SKM-1 treated with dmso at 0.1 percent for 144 hours (cell line): ENCODE results near the gene DNAJB11.
"Not testable (repeated sequence)": the region's sequence is repeated elsewhere in the genome, so short reads cannot be mapped to it uniquely, and the experiment has no call there.

Experiments used
- DNase-seq: peaks from one replicate; lab custom pipeline; 2025; ENCODE audit not compliant: unreplicated experiment; lab: John Stamatoyannopoulos, UW

Gene DNAJB11

DNA sequence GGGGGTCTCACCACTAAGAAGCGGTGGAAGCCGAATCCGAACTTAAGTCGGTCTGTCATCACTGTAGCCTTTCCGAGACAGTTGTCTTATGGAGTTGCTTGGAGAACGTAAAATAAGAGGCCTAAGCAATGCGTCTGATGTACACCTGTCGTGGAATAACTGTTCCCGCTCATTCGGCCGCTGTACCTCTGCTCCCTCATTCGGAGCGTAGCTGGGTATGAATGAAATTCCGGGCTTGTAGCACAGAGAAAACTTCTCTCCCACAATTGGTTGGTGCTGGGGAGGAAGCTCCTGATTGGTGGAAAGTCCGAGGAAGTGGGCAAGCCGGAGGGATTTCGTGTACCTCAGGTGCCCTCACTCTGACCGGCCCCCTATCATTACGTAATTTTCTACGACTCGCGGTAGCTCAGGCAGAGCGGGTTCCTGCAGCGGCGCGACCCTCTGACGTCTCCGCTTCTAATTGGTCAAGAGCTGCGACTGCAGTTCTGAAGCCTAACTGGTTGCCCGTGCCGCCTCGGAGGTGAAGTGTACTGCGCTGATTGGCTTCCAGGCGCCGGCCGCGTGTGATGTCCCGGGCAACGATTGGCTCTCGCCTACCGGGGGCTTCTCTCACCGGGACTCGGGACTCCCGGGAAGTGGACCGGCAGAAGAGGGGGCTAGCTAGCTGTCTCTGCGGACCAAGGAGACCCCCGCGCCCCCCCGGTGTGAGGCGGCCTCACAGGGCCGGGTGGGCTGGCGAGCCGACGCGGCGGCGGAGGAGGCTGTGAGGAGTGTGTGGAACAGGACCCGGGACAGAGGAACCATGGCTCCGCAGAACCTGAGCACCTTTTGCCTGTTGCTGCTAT is at the start of gene DNAJB11:
Gene DNAJB11, plus strand, starts transcription at position 625 of the 845 bp plus-strand sequence. Its CDS starts 178 bp downstream, at position 803.
- peak; percentile 99 for DNase-seq

DNA sequence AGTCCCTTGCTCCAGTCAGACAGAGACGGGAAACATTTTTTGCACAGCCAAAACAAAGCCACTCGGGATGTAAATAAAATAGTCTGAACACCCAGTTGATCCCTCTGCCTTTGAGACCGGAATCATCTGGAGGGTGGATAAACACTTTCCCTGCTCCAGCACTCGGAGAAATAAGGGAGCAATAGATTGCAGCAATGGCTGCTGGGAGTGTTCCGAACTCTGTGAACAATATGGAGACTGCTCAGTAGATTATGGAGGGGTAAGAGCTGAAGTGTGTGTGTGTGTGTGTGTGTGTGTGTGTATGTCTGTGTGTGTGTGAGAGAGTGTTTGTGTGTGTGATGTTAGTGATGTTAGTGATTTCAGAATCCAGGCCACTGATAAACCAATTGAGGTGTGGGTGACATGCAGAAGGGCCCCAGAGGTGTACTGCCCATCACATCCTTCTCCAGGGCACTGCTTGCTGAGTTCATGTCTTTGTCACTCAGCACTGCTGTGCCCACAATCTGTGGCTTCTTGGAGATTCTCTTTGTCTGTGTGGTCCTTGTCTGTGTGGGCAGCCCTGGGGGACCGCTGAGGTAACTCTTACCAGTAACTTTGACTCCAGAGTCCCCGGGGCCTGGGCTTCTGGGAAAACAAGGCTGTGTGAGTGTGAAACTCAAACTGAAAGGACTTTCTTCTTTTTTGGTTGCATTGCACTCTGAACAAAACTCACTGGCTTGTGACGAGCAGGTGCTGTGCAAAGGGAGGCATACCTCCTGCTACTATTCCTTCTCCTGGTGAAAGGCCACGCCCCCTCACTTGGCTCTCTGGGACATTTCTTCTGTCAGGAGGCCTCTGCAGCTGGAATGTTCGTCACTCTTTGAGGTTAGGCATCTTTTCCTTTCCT is 49.3 kb upstream of the DNAJB11 start:
- no peak for DNase-seq

DNA sequence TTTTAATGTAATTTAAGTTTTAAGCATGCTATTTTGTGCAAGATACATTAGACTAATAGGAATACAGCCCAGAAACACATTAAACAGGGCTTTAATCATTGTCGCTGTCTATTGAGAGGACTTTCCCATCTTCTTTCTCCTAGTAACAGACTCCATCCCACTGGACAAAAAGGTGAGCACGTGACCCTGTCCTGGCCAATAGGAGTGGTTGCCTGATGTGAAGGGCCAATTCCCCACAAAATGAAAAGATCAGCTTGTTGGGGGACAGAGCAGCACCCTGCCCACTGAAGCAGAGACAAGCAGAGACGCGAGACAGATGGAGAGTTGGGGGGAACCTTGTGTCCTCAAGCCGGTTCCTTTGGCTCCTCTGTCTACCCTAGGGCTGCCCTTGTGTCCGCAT is 47.5 kb upstream of the DNAJB11 start:
- no peak for DNase-seq

DNA sequence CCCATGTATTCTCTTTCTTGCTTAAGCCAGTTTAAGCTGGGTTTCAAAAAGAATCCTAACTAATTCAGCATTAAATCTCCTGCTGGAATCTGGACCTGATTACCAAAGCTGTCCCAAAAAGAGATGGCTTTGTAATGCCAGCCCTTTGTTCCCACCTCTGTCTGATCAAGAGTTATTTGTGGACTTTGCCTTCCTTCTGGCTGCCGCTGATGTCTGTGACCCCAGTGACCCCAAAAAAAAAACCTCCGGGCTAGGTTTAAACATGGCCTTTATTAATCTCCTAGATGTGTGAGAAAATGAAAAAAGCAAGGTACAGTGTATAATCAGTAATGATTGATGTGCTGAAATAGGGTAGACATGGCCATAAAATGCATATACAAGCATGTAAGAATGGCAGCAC is 47.1 kb upstream of the DNAJB11 start:
- no peak for DNase-seq

DNA sequence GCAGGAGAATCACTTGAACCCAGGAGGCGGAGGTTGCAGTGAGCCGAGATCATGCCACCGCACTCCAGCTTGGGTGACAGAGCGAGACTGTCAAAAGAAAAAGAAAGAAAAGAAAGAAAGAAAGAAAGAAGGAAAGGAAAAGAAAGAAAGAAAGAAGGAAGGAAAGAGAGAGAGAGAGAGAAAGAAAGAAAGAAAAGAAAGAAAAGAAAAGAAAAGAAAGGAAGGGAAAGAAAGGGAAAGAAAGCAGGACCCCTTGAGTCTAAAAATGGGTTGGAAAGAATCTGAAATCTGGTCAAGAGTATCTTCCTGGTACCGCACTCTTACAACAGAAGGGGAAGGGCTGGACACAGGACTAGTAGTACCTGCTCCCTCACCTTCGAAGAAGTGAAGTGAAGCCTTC is 45.9 kb upstream of the DNAJB11 start:
- no peak for DNase-seq

DNA sequence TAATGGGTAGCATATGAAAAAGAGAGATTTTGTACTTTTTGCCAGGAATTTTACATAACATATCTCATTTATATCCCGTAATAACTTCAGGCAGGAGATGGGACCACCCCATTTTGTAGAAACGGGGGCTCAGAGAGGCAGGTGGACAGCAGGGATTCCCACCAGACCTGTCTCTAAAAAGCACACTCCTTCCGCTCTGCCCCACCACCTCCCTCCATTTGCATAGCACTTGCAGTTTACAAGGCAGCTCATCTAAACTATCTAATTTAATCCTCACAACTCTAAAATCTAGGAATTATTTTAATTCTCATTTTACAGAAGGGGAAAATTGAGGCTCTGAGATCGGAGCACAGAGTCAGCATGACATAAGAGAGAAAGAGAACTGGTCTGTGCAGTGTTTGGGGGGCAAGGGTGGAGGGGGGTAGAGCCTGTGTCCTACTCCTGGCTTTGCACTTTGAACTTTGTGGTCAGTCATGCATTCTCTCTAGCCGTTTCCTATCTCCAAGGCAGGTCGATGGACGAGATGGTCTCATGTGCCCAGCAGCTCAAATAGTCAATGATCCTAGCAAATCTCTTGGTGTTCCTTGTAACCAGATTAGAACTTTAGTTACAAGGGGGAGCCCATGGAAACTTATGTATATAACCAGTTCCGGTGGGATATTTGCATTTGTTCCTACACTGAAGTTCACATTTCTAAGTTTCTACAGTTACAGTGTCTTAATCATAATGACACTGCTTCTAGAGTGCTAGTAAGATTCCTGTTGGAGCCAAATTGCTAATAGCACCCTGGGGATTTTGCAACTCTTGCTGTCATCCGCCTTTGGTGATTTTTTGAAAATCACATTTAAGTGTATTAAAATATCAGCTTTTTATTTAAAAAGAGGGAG is 44.9 kb upstream of the DNAJB11 start:
- DNase-seq: no peak

DNA sequence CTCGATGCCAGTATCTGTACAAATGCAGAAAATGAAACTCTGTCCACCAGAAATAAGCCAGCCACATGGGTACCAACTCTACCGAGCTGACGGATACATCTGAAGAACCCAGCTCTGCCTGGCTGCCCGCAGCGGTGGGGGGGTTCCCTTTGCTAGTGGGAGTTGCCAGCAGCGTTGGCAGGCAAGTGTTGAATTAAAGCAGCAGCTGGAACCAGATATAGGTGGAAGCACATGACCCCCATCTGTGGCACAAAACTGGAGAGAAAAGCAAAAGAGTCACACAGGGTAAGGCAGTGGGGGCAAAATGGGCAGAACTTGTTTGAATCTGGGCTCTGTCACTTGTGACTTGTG is 44.3 kb upstream of the DNAJB11 start:
- no peak for DNase-seq

DNA sequence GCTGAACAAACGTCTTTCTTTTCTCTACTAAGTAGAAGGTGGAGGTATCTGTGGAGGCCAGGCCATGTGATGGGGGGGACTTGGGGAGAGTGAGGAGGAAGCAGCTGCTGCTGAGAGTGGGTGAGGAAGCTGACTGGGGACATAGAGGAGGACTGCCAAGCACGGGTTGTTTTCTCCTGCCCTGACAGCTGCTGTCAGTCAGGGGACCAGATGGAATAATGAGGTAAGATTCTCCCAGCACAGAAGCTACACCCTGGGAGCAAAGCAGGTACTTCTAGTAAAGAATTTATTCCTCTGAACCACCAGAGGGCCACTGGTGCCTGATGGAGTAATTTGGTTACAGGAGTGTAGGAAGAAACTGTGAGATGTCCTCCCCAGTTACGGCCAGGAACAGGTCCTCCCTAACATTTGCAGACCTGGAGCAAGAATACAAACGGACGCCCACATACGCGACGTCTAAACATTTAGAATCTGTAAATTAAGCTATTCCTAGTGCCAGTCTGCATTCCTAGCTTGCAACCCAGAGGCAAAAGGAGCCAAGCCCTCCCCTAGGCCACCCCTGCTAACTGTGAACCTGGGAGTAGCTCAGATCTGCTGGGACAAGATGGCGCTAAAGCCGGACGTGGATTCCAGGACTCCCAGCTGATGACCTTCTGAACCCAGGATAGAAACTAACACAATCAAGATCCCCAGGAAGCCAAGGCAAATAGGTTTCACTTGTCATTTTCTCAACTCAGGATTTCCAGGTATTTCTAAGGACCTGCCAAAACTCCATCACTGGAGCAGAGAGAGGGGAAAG is 41.1 kb upstream of the DNAJB11 start:
- no peak for DNase-seq

DNA sequence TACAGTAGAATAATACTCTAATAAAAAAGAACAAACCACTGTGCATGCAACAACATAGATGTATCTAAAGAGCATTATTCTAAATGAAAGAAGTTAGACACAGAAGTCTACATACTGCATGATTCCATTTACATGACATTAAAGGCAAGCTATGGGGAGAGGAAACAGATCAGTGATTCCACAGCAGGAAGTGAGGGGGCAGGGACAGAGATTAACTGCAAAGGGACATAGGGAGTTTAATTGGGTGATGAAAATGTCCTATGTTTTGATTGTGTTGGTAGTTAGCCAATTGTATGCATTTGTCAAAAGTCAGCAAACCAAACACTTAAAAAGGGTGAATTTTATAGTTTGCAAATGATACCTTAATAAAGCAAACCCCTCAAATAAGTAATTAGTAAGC is 40.1 kb upstream of the DNAJB11 start:
- no peak for DNase-seq

DNA sequence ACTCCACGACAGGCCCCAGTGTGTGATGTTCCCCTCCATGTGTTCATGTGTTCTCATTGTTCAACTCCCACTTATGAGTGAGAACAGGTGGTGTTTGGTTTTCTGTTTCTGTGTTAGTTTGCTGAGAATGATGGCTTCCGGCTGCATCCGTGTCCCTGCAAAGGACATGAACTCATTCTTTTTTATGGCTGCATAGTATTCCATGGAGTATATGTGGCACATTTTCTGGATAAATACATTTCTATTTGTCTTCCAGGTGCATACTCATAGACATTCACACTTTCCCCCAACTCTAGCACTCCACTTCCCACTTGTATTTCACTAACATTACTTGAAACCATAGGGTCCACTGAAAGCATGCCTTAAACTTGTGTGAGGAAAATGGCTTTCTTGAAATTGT is 38.8 kb upstream of the DNAJB11 start:
- not testable (repeated sequence) for DNase-seq

DNA sequence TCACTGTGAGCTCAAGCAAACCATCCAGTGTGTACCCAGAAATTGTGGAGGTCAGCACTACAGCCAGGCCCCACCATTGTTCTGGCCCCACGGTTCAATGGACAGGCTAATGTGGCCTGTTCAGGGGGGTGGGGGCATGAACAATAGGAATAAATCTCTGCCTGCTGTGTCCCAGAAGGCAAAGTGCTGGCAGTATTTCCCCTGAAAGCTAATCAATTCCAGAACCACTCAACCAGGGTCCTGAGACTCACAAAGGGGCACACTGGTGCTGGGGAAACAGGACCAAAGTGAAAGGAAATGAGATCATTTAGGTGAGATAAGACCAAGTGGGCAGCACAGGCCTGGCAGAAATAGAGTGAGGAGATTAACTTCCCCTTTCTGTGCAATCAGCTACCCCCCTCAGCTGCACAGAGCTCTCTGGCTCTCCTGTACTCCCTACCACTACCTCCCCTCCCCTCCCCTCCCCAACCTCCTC is 37.9 kb upstream of the DNAJB11 start:
- peak; percentile 79 for DNase-seq

DNA sequence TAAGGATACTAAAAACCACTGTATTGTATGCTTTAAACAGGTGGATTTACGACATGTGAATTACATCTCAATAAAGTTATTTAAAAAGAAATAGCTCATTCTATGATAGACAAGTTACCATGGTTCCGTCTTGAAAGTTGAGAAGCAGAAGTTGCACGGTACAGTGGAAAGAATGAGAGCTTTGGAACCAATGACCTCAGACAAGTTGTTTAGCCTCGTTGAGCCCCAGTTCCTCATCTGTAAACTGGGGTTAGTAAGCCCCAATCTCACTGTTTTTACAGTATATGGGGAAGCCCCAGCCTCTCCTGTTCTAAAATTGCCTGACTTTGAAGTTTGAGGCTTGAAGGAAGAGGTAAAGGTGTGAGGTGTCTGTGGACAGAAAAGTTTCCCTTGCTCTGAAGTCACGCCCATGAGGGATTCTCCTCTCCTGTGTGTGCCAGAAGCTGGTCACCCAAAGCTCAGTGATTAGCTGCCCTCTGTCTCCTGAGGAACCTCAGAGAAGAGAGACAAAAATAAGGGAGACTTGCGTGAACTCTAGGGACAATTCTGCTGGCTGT is 36.3 kb upstream of the DNAJB11 start:
- DNase-seq: peak; percentile 91

DNA sequence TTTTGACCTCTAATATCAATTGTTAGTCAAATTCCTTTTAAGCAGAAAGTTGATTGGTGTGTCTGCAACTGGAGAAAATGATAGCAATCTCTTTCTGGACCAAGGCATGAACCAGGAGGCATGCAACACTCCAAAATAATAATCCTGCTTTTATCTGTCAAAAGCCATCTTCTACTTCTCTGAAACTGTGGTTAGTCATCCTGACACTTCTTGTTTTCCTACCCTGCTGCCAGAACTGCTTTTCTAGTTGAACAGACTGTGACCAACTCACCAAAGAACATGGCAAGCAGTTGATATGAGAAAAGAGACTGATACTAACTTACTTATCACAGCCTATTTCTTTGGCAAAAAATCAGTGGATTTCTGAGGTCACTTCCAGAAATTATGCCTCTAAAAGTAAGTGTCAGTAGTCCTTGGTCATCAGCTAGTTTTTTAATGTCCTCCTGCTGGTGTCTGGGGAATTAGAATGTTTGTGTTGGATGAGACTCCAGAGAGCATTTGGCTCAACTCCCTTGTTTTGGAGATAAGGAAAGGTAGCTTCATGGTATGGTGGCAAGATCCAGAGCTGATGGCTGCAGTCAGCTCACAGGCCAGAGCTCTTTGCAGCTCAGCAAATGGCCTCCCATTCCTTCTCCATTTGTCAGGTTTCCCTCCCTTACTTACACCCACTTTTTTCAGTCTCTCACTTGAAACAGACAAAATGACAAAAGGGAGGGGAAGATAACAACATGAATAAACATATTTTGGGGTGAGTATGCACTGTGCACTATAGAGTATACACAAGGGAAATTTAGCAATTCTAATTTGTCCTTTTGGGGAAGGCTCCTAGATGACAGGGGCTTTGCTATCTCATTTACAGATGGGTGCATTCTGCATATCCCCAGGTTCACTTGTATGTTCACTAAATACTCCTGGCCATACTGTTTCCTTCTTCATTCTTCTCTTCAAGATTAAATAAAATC is 33.4 kb upstream of the DNAJB11 start:
- peak; percentile 16 for DNase-seq

DNA sequence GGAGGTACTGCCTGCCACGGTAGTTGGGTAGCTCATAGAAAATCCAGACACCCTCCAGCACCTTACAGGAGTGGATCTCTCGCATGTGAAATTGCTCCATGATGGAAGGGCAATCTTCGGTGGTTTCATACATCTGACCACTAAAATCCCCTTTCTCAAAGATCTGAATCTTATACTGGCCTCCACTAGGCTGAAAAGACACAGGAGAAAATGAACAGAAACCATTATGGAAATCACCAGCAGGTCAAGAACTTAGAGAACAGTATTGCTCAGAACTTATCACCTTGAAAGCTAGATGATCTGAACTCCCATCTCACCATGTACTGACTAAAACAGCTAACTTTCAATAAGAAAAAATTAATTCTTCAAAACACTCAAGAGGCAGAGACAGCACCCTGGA is 31.7 kb upstream of the DNAJB11 start:
- no peak for DNase-seq

DNA sequence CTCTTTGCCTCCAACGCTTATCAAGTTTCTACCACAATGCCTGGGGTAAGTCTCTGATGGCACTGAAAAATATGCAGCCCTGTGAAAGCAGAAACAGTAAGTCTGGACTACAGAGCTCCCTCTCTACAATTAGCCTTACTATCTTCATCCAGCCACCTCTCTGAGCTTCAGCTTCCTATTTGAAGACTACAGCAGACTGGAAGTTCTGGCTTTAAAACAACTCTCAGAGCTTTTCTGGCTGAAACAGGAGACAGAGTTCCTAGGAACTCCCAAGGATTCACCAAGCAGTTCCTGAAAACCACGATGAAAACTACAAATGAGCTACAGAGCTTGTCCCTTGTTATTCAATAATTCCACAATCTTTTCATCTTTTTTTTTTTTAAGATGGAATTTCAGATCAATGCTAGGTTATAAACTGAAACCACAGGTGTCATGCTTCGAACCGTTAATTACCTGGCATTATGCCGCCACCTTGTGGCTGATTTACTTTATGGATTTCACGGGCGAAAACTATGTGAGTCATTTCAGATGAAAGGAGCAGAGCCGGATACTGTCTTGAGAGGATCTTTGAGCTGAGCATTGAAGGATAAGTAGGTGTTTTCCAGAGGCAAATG is 30.2 kb upstream of the DNAJB11 start:
- peak; percentile 70 for DNase-seq

DNA sequence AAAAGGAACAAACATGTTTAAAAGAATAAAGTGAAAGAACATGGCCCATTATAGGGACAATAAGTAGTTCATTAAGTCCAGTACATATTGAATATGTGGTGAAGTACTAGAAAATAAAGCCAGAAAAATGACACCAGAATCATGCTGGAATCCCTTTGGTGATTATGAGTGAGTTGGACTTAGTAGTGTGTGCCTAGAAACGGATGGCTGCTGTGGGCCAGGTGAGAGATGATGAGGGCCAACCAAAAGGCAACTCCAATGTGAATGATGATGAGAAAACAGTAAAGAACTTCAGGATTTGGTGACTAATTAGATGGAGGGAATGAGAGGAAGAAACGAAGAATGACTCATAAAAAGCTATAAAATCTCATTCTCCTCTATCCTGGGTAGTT is 29.7 kb upstream of the DNAJB11 start:
- no peak for DNase-seq

DNA sequence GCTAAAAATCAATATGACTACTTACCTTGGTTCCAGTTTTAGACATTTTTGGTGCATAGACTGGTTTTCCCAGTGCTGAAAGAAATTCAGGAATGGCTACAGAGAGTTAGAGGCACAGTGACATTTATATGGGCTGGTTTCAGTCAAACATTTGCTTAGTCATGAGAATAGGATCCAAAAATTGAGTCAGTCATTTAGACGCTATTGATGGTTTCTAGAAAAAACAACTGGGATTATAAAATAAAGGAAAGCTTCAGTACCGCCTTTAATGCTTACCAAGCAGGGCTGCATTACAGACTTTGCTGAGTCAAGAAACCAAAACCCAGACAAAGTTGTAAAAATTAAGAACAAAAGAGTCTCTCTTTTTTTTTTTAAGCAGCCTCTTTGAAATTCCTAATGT is 26.2 kb upstream of the DNAJB11 start, which contains the start of gene CRYGS:
Gene CRYGS, minus strand, starts transcription at position 100 of the 400 bp plus-strand sequence. Its CDS starts 54 bp downstream, at position 46.
- DNase-seq: no peak

DNA sequence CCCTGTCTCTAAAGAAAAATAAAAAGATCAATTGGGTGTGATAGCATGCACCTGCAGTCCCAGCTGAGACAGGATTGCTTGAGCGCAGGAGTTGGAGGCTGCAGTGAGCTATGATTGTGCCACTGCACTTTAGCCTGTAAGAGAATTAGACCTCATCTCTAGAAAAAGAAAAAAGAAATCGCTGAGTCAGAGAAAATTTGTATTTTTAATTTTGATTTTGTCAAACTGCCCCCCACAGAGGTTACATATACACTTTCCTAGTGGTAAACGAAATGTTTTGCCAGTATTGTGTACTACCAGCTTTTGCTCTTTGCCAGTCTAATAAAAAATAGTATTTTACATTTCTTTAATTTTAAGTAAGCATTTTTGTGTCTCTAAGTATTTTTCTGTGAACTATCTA is 21.0 kb upstream of the DNAJB11 start:
- no peak for DNase-seq
